HG03565 (cell line): ENCODE data around the gene CNNM4.
"Not testable (repeated sequence)": the region's sequence is repeated elsewhere in the genome, so short reads cannot be mapped to it uniquely, and the experiment has no call there.

Experiments used
- ATAC-seq: cut with Tn5 transposase; IDR thresholded peaks from one replicate; pipeline ENCODE4 v1.9.1; 2021; ENCODE audit warnings: mild to moderate bottlenecking, moderate library complexity; ENCODE audit not compliant: unreplicated experiment

Gene CNNM4

GRCh38 chr2:96792772-96793749 is 32.4 kb downstream of the CNNM4 start:
- ATAC-seq = no peak

GRCh38 chr2:96795076-96795475 is 34.4 kb downstream of the CNNM4 start:
- ATAC-seq = no peak

- not testable (repeated sequence) for ATAC-seq
These were observed 35.8 kb downstream of the CNNM4 start for GRCh38 chr2:96796497-96796896.

- ATAC-seq = no peak
These were observed 36.4 kb downstream of the CNNM4 start for GRCh38 chr2:96797066-96797625.

- ATAC-seq = no peak
These were observed 38.3 kb downstream of the CNNM4 start for GRCh38 chr2:96798733-96799622.

- ATAC-seq = no peak
These were observed 38.9 kb downstream of the CNNM4 start for GRCh38 chr2:96799623-96799935.

- ATAC-seq = no peak
These were observed 39.6 kb downstream of the CNNM4 start for GRCh38 chr2:96800061-96801004.

- peak; percentile 60 for ATAC-seq
These were observed 40.5 kb downstream of the CNNM4 start for GRCh38 chr2:96801005-96801785.

- ATAC-seq = no peak
These were observed 41.3 kb downstream of the CNNM4 start for GRCh38 chr2:96801786-96802595.

- ATAC-seq = no peak
These were observed 42.0 kb downstream of the CNNM4 start for GRCh38 chr2:96802721-96803120.

- no peak for ATAC-seq
These were observed 44.3 kb downstream of the CNNM4 start for GRCh38 chr2:96804986-96805385.

- ATAC-seq = not testable (repeated sequence)
These were observed 45.2 kb downstream of the CNNM4 start for GRCh38 chr2:96805946-96806345.

- ATAC-seq = no peak
These were observed 45.9 kb downstream of the CNNM4 start for GRCh38 chr2:96806468-96807126.

- no peak for ATAC-seq
These were observed 46.4 kb downstream of the CNNM4 start for GRCh38 chr2:96807127-96807471.

- ATAC-seq = no peak
These were observed 47.6 kb downstream of the CNNM4 start for GRCh38 chr2:96808176-96808837.

- no peak for ATAC-seq
These were observed 48.6 kb downstream of the CNNM4 start for GRCh38 chr2:96809216-96809882.
